ENCODE results near the gene DNAJB12. TPM values are rescaled to one million over a fixed set of nuclear protein-coding genes. Genes with fewer than 3 reads are reported as not detected.
"Not testable (repeated sequence)": the region's sequence is repeated elsewhere in the genome, so short reads cannot be mapped to it uniquely, and the experiment has no call there.

Gene DNAJB12
- total RNA-seq, 2 donors from 2014 or later = 24.5 to 36.8 TPM

DNA sequence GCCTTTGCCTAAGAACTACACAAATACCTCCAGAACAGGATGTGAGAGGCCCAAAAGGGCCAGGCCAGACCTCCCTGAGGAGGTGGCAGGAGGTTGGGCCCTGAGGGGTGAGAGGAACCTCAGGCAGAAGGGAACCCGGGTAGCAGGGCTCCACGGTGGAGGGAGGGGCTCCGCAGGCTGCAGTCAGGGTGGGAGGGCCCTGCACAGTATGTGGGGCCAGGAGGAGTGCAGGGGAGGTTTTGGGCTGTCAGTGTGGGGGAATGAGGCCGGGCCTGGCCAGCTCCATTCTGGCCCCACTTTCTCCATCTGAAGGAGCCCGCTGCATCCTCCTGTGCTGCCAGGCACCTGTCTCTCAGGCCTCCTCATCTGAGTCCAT, 25.9 kb downstream of the DNAJB12 start:
- Histone ChIP-seq H3K27me3 (no peaks in the 10 kb centered on the region), H3K4me1 (peaks cover 0 to 79% of the 10 kb centered on the region in 2 donors), H3K9me3 (no peaks in the 10 kb centered on the region), H3K36me3 (no peaks in the 10 kb centered on the region), H3K4me3 (no peak overlapping the region), H3K27ac (peak overlapping the region; percentile 69 to 74)
- TF ChIP-seq, protein P1, sequence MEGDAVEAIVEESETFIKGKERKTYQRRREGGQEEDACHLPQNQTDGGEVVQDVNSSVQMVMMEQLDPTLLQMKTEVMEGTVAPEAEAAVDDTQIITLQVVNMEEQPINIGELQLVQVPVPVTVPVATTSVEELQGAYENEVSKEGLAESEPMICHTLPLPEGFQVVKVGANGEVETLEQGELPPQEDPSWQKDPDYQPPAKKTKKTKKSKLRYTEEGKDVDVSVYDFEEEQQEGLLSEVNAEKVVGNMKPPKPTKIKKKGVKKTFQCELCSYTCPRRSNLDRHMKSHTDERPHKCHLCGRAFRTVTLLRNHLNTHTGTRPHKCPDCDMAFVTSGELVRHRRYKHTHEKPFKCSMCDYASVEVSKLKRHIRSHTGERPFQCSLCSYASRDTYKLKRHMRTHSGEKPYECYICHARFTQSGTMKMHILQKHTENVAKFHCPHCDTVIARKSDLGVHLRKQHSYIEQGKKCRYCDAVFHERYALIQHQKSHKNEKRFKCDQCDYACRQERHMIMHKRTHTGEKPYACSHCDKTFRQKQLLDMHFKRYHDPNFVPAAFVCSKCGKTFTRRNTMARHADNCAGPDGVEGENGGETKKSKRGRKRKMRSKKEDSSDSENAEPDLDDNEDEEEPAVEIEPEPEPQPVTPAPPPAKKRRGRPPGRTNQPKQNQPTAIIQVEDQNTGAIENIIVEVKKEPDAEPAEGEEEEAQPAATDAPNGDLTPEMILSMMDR (IDR thresholded peaks at IDR 0.05) = no peak
- no peak for DNase-seq (ENCODE audit: low spot score)

DNA sequence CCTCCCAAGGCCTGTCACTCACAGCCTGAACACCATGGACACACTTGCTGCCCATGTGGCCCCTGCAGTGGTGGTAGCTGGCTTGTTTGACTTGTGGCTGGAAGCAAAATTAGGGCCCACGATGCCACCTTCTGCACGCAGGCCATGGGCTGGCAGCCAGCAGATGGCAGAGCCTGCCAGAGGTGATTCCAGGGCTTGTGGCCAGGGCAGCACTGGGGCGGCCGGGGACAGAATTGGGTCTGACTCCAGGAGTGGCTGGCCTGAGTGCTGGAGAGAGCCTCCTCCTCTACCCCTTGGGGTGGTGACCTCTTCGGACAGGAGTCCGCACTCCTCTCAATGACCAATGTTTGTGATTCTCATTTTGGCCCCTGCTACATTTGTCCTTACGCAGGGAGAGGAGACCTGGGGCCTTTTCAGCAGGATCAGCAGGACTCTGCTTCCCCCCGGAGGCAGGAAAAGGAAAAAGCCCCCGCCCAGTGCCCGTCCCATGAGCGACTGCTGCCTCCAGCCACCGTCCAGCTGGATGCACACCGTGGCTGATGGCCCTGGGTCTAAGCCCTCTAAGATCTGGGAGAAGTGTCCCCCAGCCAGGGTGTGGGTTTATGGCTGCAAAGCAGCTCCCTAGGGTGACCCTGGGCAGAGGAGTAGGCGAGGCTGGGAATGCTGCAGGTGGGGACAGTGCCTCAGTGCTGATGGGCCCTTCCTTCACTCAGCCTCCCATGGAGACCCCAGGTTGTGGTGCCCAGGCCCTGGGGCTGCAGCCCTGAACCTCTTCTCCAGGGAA, 26.5 kb downstream of the DNAJB12 start:
- TF ChIP-seq, protein P1 (IDR thresholded peaks at IDR 0.05) = peak; percentile 54 to 85
- Histone ChIP-seq H3K4me3 (no peak overlapping the region), H3K36me3 (no peaks in the 10 kb centered on the region), H3K27me3 (no peaks in the 10 kb centered on the region), H3K27ac (peak overlapping the region; percentile 69 to 74), H3K4me1 (peaks cover 0 to 79% of the 10 kb centered on the region in 2 donors), H3K9me3 (no peaks in the 10 kb centered on the region)
- peak; percentile 85 for DNase-seq (ENCODE audit: low spot score)

DNA sequence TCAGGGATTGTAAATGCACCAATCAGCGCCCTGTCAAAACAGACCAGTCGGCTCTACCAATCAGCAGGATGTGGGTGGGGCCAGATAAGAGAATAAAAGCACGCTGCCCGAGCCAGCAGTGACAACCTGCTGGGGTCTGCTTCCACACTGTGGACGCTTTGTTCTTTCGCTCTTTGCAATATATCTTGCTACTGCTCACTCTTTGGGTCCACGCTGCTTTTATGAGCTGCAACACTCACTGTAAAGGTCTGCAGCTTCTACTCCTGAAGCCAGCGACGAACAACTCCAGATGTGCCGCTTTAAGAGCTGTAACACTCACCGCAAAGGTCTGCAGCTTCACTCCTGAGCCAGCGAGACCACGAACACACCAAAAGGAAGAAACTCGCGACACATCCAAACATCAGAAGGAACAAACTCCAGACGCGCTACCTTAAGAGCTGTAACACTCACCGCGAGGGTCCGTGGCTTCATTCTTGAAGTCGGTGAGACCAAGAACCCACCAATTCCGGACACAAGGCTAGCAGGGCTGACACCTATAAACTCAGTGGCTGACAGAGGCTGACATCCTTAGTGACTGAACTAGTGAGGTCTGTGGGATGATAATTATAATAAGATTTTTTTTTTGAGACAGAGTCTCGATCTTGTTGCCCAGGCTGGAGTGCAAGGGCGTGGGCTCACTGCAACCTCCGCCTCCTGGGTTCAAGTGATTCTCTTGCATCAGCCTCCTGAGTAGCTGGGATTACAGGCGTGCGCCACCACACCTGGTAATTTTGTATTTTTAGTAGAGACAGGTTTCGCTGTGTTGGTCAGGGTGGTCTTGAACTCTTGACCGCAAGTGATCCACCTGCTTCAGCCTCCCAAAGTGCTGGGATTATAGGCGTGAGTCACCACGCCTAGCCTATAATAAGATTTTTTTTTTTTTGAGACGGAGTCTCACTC, 27.8 kb downstream of the DNAJB12 start:
- H3K4me1 ChIP-seq = peaks cover 0 to 65% of the 10 kb centered on the region in 2 donors
- peak overlapping the region in 1 of 2 donors; percentile 74 for H3K27ac ChIP-seq
- H3K9me3 ChIP-seq; H3K4me3 ChIP-seq; H3K36me3 ChIP-seq; H3K27me3 ChIP-seq; DNase-seq (ENCODE audit: low spot score): not testable (repeated sequence)

DNA sequence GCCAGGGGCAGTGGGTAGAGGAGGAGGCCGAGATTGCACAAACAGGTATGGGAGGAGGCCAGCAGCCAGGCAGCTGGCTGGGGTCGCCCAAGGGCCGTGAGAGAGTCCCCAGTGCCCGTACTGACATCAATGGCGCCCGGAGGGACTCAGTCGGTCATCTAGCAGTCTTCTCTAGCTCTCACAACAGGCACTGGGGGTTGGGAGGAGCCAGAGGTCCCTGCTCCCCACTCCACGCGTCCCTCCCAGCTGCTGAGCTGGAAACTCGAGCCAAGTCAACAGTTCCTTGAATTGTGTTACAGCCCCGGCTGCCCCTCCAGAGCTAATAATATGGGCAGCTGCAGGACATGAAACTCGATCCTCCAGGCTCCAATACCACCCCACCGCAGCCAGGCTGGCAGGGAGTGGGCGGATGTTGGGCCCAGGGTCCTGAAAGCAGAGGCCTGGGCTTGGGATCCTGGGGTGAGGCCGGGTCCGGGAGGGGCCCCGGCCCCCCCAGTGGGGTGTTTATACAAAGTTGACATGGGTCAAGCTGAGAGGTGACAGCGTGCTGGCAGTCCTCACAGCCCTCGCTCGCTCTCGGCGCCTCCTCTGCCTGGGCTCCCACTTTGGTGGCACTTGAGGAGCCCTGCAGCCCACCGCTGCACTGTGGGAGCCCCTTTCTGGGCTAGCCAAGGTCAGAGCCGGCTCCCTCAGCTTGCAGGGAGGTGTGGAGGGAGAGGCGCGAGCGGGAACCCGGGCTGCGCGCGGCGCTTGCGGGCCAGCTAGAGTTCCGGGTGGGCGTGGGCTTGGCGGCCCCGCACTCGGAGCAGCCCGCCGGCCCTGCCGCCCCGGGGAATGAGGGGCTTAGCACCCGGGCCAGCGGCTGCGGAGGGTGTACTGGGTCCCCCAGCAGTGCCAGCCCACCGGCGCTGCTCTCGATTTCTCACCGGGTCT, 29.2 kb downstream of the DNAJB12 start:
- H3K27me3 ChIP-seq, H3K9me3 ChIP-seq, H3K36me3 ChIP-seq: not testable (repeated sequence)
- Histone ChIP-seq H3K27ac (peak overlapping the region; percentile 79 to 84), H3K4me1 (peaks cover 0 to 67% of the 10 kb centered on the region in 2 donors), H3K4me3 (peak overlapping the region in 1 of 2 donors; percentile 27)
- peak; percentile 78 for DNase-seq (ENCODE audit: low spot score)

DNA sequence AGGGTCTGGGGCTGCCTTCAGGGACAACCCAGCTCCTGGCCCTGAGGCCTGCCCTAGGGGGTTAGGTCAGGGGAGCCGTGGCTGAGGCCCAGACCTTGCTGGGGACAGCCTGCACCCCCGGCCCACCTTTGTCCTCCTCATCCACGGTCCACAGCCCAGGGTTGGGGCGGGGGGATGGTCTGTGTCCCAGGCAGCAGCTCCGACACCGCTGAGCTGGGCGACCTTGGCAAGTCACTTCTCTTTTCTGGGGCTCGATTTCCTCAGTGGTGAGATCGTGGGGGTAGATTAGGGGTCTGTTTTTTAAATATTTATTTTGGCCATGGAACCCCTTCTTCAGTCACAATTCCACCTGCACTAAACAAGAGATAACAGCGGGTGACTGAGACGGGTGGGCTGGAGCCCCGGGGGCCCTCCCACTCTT, 30.9 kb downstream of the DNAJB12 start:
- Histone ChIP-seq H3K4me1 (peaks cover 0 to 73% of the 10 kb centered on the region in 2 donors), H3K9me3 (no peaks in the 10 kb centered on the region), H3K27ac (no peak overlapping the region), H3K4me3 (no peak overlapping the region), H3K27me3 (no peaks in the 10 kb centered on the region), H3K36me3 (no peaks in the 10 kb centered on the region)
- no peak for DNase-seq (ENCODE audit: low spot score)
- TF ChIP-seq, protein P1 (IDR thresholded peaks at IDR 0.05) = no peak

DNA sequence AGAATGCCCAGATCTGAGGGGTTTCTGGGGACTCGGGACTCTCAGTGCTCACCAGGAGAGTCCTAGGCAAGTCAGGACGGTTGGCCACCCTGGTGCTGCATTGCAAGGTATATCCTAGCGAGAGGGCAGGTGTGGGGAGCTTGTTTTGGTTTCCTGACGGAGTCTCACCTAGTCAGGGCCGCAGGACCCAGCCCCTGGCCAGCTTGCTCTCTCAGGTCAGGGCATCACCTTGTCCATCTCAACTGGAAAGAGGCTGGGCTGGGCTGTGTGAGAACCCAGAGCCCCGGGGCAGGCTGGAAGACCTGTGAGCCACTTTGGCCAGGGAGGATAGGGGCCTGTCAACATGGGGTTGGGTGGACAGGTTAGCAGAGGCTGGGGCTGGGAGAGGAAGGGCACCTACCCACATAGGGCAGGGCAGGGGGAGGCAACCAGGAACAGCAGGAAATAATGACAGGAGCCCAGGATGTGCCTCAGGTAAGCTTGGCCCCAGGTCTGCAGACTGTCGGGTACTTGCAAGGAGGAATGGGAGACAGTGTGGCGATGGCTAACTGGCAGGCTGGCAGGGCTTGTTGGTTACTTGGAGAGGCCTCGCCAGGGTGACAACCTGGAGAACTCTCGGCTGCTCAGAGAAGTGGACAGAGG, 31.5 kb downstream of the DNAJB12 start:
- Histone ChIP-seq H3K4me1 (peaks cover 0 to 73% of the 10 kb centered on the region in 2 donors), H3K27ac (no peak overlapping the region), H3K9me3 (no peaks in the 10 kb centered on the region), H3K4me3 (no peak overlapping the region), H3K36me3 (no peaks in the 10 kb centered on the region), H3K27me3 (no peaks in the 10 kb centered on the region)
- DNase-seq (ENCODE audit: low spot score) = no peak
- TF ChIP-seq, protein P1 (IDR thresholded peaks at IDR 0.05) = no peak
